Heart right ventricle (tissue), 16 donors: ENCODE results near the gene ARL8A. TPM values are rescaled to one million over a fixed set of nuclear protein-coding genes. Genes with fewer than 3 reads are reported as not detected.
A peak's percentile ranks its signal among the peaks of the same experiment; 100 is the strongest.

Experiments used
- ATAC-seq, 8 donors: fragments of 200-7000 bp; cut with Tn5 transposase; one replicate each; pipeline ENCODE4 v1.9.1; 2020; ENCODE audit warnings: mild to moderate bottlenecking in 8 of 8, moderate library complexity in 8 of 8, moderate number of reproducible peaks in 1 of 8
- DNase-seq, 2 donors: peaks; one replicate each; pipeline ENCODE4 v3.0.0-alpha.2; 2020
- H3K27ac ChIP-seq, 10 donors: fragments of 200-600 bp; sonication (generic) in 2 of 10; one replicate each; pipeline versions ENCODE4 v1.5.0 to v1.8.0; 2020 to 2022; ENCODE audit warnings: mild to moderate bottlenecking in 3 of 10
- H3K27me3 ChIP-seq, 7 donors: fragments of 200-600 bp; one replicate each; pipeline ENCODE4 v1.8.0; 2021 to 2022; ENCODE audit warnings: mild to moderate bottlenecking in 2 of 7
- H3K36me3 ChIP-seq, 9 donors: fragments of 200-600 bp; sonication (generic) in 1 of 9; one replicate each; pipeline versions ENCODE4 v1.5.0 to v1.8.0; 2020 to 2022; ENCODE audit warnings: mild to moderate bottlenecking in 2 of 9
- H3K4me1 ChIP-seq, 9 donors: fragments of 200-600 bp; sonication (generic) in 1 of 9; one replicate each; pipeline versions ENCODE4 v1.5.0 to v1.8.0; 2020 to 2022; ENCODE audit warnings: mild to moderate bottlenecking in 4 of 9
- H3K4me3 ChIP-seq, 10 donors: fragments of 200-600 bp; sonication (generic) in 2 of 10; one replicate each; pipeline versions ENCODE4 v1.5.0 to v1.8.0; 2020 to 2022; ENCODE audit warnings: mild to moderate bottlenecking in 7 of 10, moderate library complexity in 2 of 10
- H3K9me3 ChIP-seq, 11 donors: fragments of 200-600 bp in 10 of 11; sonication (generic) in 2 of 11; one replicate each; pipeline versions ENCODE4 v1.5.0 to v1.8.0; 2013 to 2022; ENCODE audit warnings: mild to moderate bottlenecking in 2 of 11, control low read depth in 1 of 11, moderate library complexity in 1 of 11
- CTCF ChIP-seq, 9 donors: fragments of 200-600 bp; sonication (generic) in 2 of 9; IDR thresholded peaks; one replicate each; pipeline versions ENCODE4 v1.5.0 to v1.8.0; 2021 to 2022; ENCODE audit warnings: antibody characterized with exemption in 9 of 9, mild to moderate bottlenecking in 5 of 9, moderate library complexity in 1 of 9
- WGBS, 2 donors: extraction: QIAGEN DNeasy Blood & Tissue Kit; methylation state at CpG; one replicate each; pipeline ENCODE4 v1.1.7; 2013; ENCODE audit warnings: inconsistent platforms in 1 of 2; 5-methylcytosine and 5-hydroxymethylcytosine counted together
- intact Hi-C, 10 donors: fragments of 100-400 bp; cut with DNase I; formaldehyde crosslinking; loops; one replicate each; pipeline versions ENCODE4 v1.11.1 to v1.14.2; 2022
- long read RNA-seq, 3 donors: library from polyadenylated mRNA; unstranded; transcript quantifications; one replicate each; pipeline ENCODE4 v2.0.0, GENCODE V29; 2020 to 2021
- polyA plus RNA-seq, 2 donors: library from polyadenylated mRNA; stranded (reverse); fragments of 200-250 nt; gene quantifications; one replicate each; pipeline ENCODE4 v1.2.3, GENCODE V29; 2013
- total RNA-seq, 10 donors: library from RNA; stranded (reverse); fragmentation: NEBNext Ultra II Directional in 3 of 10; extraction: Animal tissue kit (Norgen Biotek cat#: 25700) in 3 of 10; gene quantifications; one replicate each; pipeline versions ENCODE4 v1.2.1 to v1.2.4, GENCODE V29; 2021 to 2023
- donor health status: Arrhythmogenic right ventricular cardiomyopathy.
- donor health status: ischemic (EF 13 %, LVEDD 7.1; RV severe dilation, severe dysfunction).
- donor health status: healthy with polysubstance abuse.
- donor health status: DM: no; HTN: yes; CAD: no.
- donor health status: DM: no; HTN: no; CAD: no.
- donor health status: ischemic (EF 25% LVEDD 6.9; RV normal size, moderate dysfunction).
- donor health status: ischemic (EF 25% LVEDD 5.7; RV mildly dilated, moderate dysfunction).
- donor health status: healthy.
- donor health status: DM: yes; HTN: yes; CAD: no.
- donor health status: Ischemic cardiomyopathy.
- donor health status: ischemic (EF 35%, LVEDD 5.7; RV mildly dilated, moderate dysfunction).
- donor health status: nonischemic (EF 11% LVEDD 7.7; RV severe dilation, severe dysfunction).
- donor health status: DM: yes; HTN: yes; CAD: no.
- donor health status: PGD.
- donor health status: ischemic (EF 29% LVEDD 5.4; RV normal size, mild dysfunction).
- donor health status: nonischemic (EF 23%, LVEDD 6.1; RV moderate dilation, normal function).

Gene ARL8A
- total RNA-seq (10 to 100 TPM; 70.9 to 92.7 (median 83.4) TPM), polyA plus RNA-seq (10 to 100 TPM; 21.5 to 29.6 TPM)
- long read RNA-seq, donor 1, transcript ARL8A-201 (7 exons, 1,793 nt), result major isoform, 40 of 52 reads
- long read RNA-seq, donor 1, partial matches to known transcripts, result 2 of 52 reads
- long read RNA-seq, donor 1, other reads (novel, unspliced or antisense), result 9 of 52 reads
- long read RNA-seq, donor 2, transcript ARL8A-201 (7 exons, 1,793 nt), result major isoform, 38 of 50 reads
- long read RNA-seq, donor 2, partial matches to known transcripts, result 0 of 50 reads
- long read RNA-seq, donor 2, other reads (novel, unspliced or antisense), result 12 of 50 reads
- long read RNA-seq, donor 3, partial matches to known transcripts, result 0 of 6 reads
- long read RNA-seq, donor 3, other reads (novel, unspliced or antisense), result 2 of 6 reads

GRCh38 chr1:202144402-202145067, at the start of gene ARL8A:
ARL8A (minus strand) TSS chr1:202144737; CDS start chr1:202144572, 165 bp downstream.
- Histone ChIP-seq H3K4me1 (peaks cover 13 to 43% (median 30%) of the 10 kb centered on the region in 9 donors), H3K9me3 (no peaks in the 10 kb centered on the region), H3K27ac (peak within 1 kb of the TSS; percentile 87 to 98 (median 95)), H3K4me3 (peak within 1 kb of the TSS; percentile 80 to 99 (median 96)), H3K27me3 (no peaks in the 10 kb centered on the region), H3K36me3 (peaks cover 0 to 14% (median 0%) of the 10 kb centered on the region in 9 donors)
- WGBS, 2 donors, result 0 to 1% methylated on average over 58 to 82 of the region's 82 CpGs
- intact Hi-C loops, result no loop called here
- peak; percentile 72 to 80 for DNase-seq
- peak; percentile 68 to 90 (median 79) for ATAC-seq
- no peak for TF ChIP-seq CTCF (IDR thresholded peaks at IDR 0.05)

GRCh38 chr1:202194328-202194648, 49.8 kb upstream of the ARL8A start:
- Histone ChIP-seq H3K27me3 (peaks cover 0 to 39% (median 24%) of the 10 kb centered on the region in 7 donors), H3K36me3 (no peaks in the 10 kb centered on the region), H3K4me1 (peaks cover 0 to 15% (median 10%) of the 10 kb centered on the region in 9 donors), H3K9me3 (no peaks in the 10 kb centered on the region), H3K4me3 (peak overlapping the region in 3 of 10 donors; percentile 17 to 40 (median 27)), H3K27ac (no peak overlapping the region)
- intact Hi-C loops, result loop anchor here in 3 of 10 donors (1.0 to 5.0 kb wide), 3 partner anchors 10 to 523 kb away; no protein-coding TSS in a partner anchor
- no peak for ATAC-seq
- WGBS, 2 donors, result 49 to 64% methylated on average over 11 of the region's 11 CpGs
- DNase-seq, result no peak
- TF ChIP-seq CTCF (IDR thresholded peaks at IDR 0.05), result no peak

GRCh38 chr1:202193614-202194327, 49.2 kb upstream of the ARL8A start, which contains the start of gene LGR6:
LGR6 (plus strand) TSS chr1:202193799; CDS start chr1:202193990, 191 bp downstream.
- no peaks in the 10 kb centered on the region for H3K36me3 ChIP-seq
- peaks cover 0 to 34% (median 24%) of the 10 kb centered on the region in 7 donors for H3K27me3 ChIP-seq
- peak in 2 of 9 donors; percentile 23 to 24 for TF ChIP-seq CTCF (IDR thresholded peaks at IDR 0.05)
- peak within 1 kb of the TSS in 8 of 10 donors; percentile 16 to 40 (median 26) for H3K4me3 ChIP-seq
- DNase-seq, result no peak
- peaks cover 0 to 11% (median 6%) of the 10 kb centered on the region in 9 donors for H3K4me1 ChIP-seq
- H3K27ac ChIP-seq, result no peak within 1 kb of the TSS
- WGBS, 2 donors, result 2 to 4% methylated on average over 59 to 61 of the region's 61 CpGs
- ATAC-seq, result peak in 7 of 8 donors; percentile 7 to 63 (median 29)
- H3K9me3 ChIP-seq, result no peaks in the 10 kb centered on the region
- intact Hi-C loops, result loop anchor here in 7 of 10 donors (1.0 to 5.0 kb wide), 4 partner anchors 11 to 524 kb away; no protein-coding TSS in a partner anchor
